SK-N-SH (cell line): ENCODE results near the gene ZNG1A.

Experiments used
- EP300 ChIP-seq, 2 experiments: IDR thresholded peaks; 2 replicates each; pipeline versions ENCODE4 v1.4.0 to v1.6.1; 2012; ENCODE audit warnings: borderline replicate concordance in 1 of 2, low read depth in 1 of 2, low read length in 1 of 2
- EZH2phosphoT487 ChIP-seq: fragments of 200-600 bp; sonication (generic); IDR thresholded peaks from 2 replicates; pipeline ENCODE4 v1.6.1; 2017; ENCODE audit warnings: low read depth, mixed run types, mild to moderate bottlenecking, antibody characterized with exemption, moderate library complexity, borderline replicate concordance
- JUND ChIP-seq: IDR thresholded peaks from 2 replicates; pipeline ENCODE4 v1.4.0; 2012
- MAX ChIP-seq: IDR thresholded peaks from 2 replicates; pipeline ENCODE4 v1.4.0; 2012; ENCODE audit warnings: low read depth
- POLR2AphosphoS5 ChIP-seq: IDR thresholded peaks from 2 replicates; pipeline ENCODE4 v1.6.1; 2012; ENCODE audit warnings: low read depth, low read length
- REST ChIP-seq: IDR thresholded peaks from 2 replicates; pipeline ENCODE4 v1.6.1; 2012; ENCODE audit warnings: mild to moderate bottlenecking, low read depth, low read length, moderate library complexity
- SMC3 ChIP-seq: IDR thresholded peaks from 2 replicates; pipeline ENCODE4 v1.6.1; 2012; ENCODE audit warnings: low read depth, low read length, improper control_type of control experiment
- TAF1 ChIP-seq: IDR thresholded peaks from 2 replicates; pipeline ENCODE4 v1.6.1; 2012; ENCODE audit warnings: low read depth, mild to moderate bottlenecking, low read length, moderate library complexity, borderline replicate concordance
- TF ChIP-seq, protein P1 (sequence below): fragments of 200-600 bp; sonication (generic); IDR thresholded peaks from 2 replicates; pipeline ENCODE4 v1.6.1; 2017; ENCODE audit warnings: antibody characterized with exemption, mild to moderate bottlenecking, moderate library complexity
- TF ChIP-seq, protein P2 (sequence below): IDR thresholded peaks from 2 replicates; pipeline ENCODE4 v1.4.0; 2012; ENCODE audit warnings: low read depth, borderline replicate concordance

- TF ChIP-seq, protein P1, sequence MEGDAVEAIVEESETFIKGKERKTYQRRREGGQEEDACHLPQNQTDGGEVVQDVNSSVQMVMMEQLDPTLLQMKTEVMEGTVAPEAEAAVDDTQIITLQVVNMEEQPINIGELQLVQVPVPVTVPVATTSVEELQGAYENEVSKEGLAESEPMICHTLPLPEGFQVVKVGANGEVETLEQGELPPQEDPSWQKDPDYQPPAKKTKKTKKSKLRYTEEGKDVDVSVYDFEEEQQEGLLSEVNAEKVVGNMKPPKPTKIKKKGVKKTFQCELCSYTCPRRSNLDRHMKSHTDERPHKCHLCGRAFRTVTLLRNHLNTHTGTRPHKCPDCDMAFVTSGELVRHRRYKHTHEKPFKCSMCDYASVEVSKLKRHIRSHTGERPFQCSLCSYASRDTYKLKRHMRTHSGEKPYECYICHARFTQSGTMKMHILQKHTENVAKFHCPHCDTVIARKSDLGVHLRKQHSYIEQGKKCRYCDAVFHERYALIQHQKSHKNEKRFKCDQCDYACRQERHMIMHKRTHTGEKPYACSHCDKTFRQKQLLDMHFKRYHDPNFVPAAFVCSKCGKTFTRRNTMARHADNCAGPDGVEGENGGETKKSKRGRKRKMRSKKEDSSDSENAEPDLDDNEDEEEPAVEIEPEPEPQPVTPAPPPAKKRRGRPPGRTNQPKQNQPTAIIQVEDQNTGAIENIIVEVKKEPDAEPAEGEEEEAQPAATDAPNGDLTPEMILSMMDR: no peak
- TF ChIP-seq JUND: no peak
- TF ChIP-seq, protein P2, sequence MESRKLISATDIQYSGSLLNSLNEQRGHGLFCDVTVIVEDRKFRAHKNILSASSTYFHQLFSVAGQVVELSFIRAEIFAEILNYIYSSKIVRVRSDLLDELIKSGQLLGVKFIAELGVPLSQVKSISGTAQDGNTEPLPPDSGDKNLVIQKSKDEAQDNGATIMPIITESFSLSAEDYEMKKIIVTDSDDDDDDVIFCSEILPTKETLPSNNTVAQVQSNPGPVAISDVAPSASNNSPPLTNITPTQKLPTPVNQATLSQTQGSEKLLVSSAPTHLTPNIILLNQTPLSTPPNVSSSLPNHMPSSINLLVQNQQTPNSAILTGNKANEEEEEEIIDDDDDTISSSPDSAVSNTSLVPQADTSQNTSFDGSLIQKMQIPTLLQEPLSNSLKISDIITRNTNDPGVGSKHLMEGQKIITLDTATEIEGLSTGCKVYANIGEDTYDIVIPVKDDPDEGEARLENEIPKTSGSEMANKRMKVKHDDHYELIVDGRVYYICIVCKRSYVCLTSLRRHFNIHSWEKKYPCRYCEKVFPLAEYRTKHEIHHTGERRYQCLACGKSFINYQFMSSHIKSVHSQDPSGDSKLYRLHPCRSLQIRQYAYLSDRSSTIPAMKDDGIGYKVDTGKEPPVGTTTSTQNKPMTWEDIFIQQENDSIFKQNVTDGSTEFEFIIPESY: no peak
- no peak for TF ChIP-seq POLR2AphosphoS5
- no peak for TF ChIP-seq EZH2phosphoT487
- no peak for TF ChIP-seq EP300 (IDR thresholded peaks at IDR 0.05; ENCODE audit: borderline replicate concordance in 1 of 2, low read depth in 1 of 2, low read length in 1 of 2)
- no peak for TF ChIP-seq TAF1
- TF ChIP-seq SMC3: no peak
- TF ChIP-seq MAX: no peak
- no peak for TF ChIP-seq REST
Observed at GRCh38 chr9:211557-211956, 32.7 kb upstream of the ZNG1A start.
